SK-N-SH treated with all-trans-retinoic acid at 6 μM for 48 hours (cell line): ENCODE results near the gene VPS50.

Source experiments
- ATAC-seq: fragments of 200-7000 bp; cut with Tn5 transposase; 3 replicates; pipeline ENCODE4 v1.9.1; 2020; ENCODE audit warnings: mild to moderate bottlenecking, moderate library complexity
- ARNTL ChIP-seq: fragments of 450-650 bp; formaldehyde crosslinking; IDR thresholded peaks from 2 replicates; pipeline ENCODE4 v1.5.0; 2020; ENCODE audit warnings: low read depth, mild to moderate bottlenecking, moderate library complexity, borderline replicate concordance
- BACH2 ChIP-seq: fragments of 250-450 bp; sonication (Bioruptor Pico); IDR thresholded peaks from 2 replicates; pipeline ENCODE4 v1.9.0; 2021; ENCODE audit warnings: mild to moderate bottlenecking, borderline replicate concordance
- CREB5 ChIP-seq: fragments of 250-450 bp; sonication (Bioruptor Pico); IDR thresholded peaks from 2 replicates; pipeline ENCODE4 v1.5.1; 2020; ENCODE audit warnings: low read depth, mild to moderate bottlenecking, moderate library complexity
- CSDC2 ChIP-seq: fragments of 250-450 bp; sonication (Bioruptor Pico); IDR thresholded peaks from 2 replicates; pipeline ENCODE4 v1.5.0; 2020; ENCODE audit warnings: mild to moderate bottlenecking, moderate library complexity
- ESRRG ChIP-seq: fragments of 250-450 bp; sonication (Bioruptor Pico); IDR thresholded peaks from 2 replicates; pipeline ENCODE4 v1.6.1; 2021; ENCODE audit warnings: mild to moderate bottlenecking
- GLIS3 ChIP-seq: fragments of 250-450 bp; sonication (Bioruptor Pico); IDR thresholded peaks from 2 replicates; pipeline ENCODE4 v1.5.0; 2020; ENCODE audit warnings: mild to moderate bottlenecking, moderate library complexity
- ISL1 ChIP-seq: fragments of 250-450 bp; sonication (Bioruptor Pico); IDR thresholded peaks from 2 replicates; pipeline ENCODE4 v2.1.2; 2022; ENCODE audit warnings: mild to moderate bottlenecking, moderate library complexity
- PATZ1 ChIP-seq: fragments of 250-450 bp; sonication (Bioruptor Pico); IDR thresholded peaks from 2 replicates; pipeline ENCODE4 v1.8.0; 2020; ENCODE audit warnings: mild to moderate bottlenecking, moderate library complexity, borderline replicate concordance
- PPARA ChIP-seq: fragments of 250-450 bp; sonication (Bioruptor Pico); IDR thresholded peaks from 2 replicates; pipeline ENCODE4 v1.5.0; 2020; ENCODE audit warnings: mild to moderate bottlenecking, borderline replicate concordance
- RARB ChIP-seq: fragments of 250-450 bp; sonication (Bioruptor Pico); IDR thresholded peaks from 2 replicates; pipeline ENCODE4 v1.8.0; 2021; ENCODE audit warnings: mild to moderate bottlenecking, moderate library complexity
- TCF4 ChIP-seq: fragments of 250-450 bp; sonication (Bioruptor Pico); IDR thresholded peaks from 2 replicates; pipeline ENCODE4 v1.8.0; 2021; ENCODE audit warnings: mild to moderate bottlenecking, moderate library complexity, borderline replicate concordance
- TOX ChIP-seq: fragments of 250-450 bp; sonication (Bioruptor Pico); IDR thresholded peaks from 2 replicates; pipeline ENCODE4 v1.8.0; 2021; ENCODE audit warnings: mild to moderate bottlenecking, moderate library complexity, borderline replicate concordance
- TSHZ2 ChIP-seq: fragments of 250-450 bp; sonication (Bioruptor Pico); IDR thresholded peaks from 2 replicates; pipeline ENCODE4 v1.5.0; 2020; ENCODE audit warnings: mild to moderate bottlenecking, moderate library complexity
- ZFP3 ChIP-seq: fragments of 250-450 bp; sonication (Bioruptor Pico); IDR thresholded peaks from 2 replicates; pipeline ENCODE4 v1.5.0; 2020; ENCODE audit warnings: mild to moderate bottlenecking, moderate library complexity
- ZFP30 ChIP-seq: fragments of 450-650 bp; formaldehyde crosslinking; IDR thresholded peaks from 2 replicates; pipeline ENCODE4 v1.5.0; 2022; ENCODE audit warnings: mild to moderate bottlenecking, moderate library complexity
- ZNF565 ChIP-seq: fragments of 450-650 bp; formaldehyde crosslinking; conservative IDR thresholded peaks from 2 replicates; pipeline ENCODE4 v1.5.0; 2020; ENCODE audit warnings: low read depth, mild to moderate bottlenecking, moderate library complexity
- ZNF70 ChIP-seq: fragments of 450-650 bp; formaldehyde crosslinking; IDR thresholded peaks from 2 replicates; pipeline ENCODE4 v1.5.0; 2020; ENCODE audit warnings: mild to moderate bottlenecking, moderate library complexity
- TF ChIP-seq, protein P1 (sequence below): fragments of 250-450 bp; sonication (Bioruptor Pico); IDR thresholded peaks from 2 replicates; pipeline ENCODE4 v1.5.1; 2021; ENCODE audit warnings: mild to moderate bottlenecking, moderate library complexity

Gene VPS50

GRCh38 chr7:93359520-93360198 lies 127.5 kb downstream of the VPS50 start:
- ATAC-seq = no peak
- no peak for TF ChIP-seq ZFP30 (CRISPR knock-in tag)
- TF ChIP-seq TCF4 (CRISPR knock-in tag) = no peak
- no peak for TF ChIP-seq CSDC2 (CRISPR knock-in tag)
- TF ChIP-seq ARNTL = no peak
- TF ChIP-seq ZNF565 = no peak
- TF ChIP-seq PATZ1 (CRISPR knock-in tag) = no peak
- no peak for TF ChIP-seq ISL1

DNA sequence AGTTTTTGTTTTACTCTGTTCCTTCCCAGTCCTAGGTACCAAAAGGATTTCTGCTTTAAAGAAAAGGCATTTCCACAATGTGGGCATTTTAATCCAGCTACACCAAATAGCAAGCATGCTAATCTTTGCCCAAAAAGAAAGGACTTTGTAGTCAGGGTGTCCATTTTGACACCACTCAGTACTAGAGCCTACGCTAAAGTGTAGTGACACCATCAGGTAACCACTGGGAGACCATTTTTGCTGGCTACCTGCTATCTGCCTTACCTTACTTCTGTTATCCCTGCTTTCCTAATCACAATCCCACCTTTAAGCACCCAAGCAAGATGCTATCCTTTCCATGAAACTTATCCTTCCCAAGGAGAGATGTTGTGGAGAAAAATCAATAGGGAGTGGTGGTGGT lies 129.7 kb downstream of the VPS50 start:
- TF ChIP-seq ESRRG (CRISPR knock-in tag) (no peak), RARB (CRISPR knock-in tag) (no peak), TOX (CRISPR knock-in tag) (no peak), PATZ1 (CRISPR knock-in tag) (no peak), ZNF70 (no peak)
- ATAC-seq = no peak

- TF ChIP-seq TSHZ2 (CRISPR knock-in tag) = no peak
- TF ChIP-seq ISL1 = no peak
- no peak for TF ChIP-seq CREB5 (CRISPR knock-in tag)
- TF ChIP-seq RARB (CRISPR knock-in tag) = no peak
- TF ChIP-seq, all 23 proteins: peak for 0
- ATAC-seq = no peak
These were observed 132.6 kb downstream of the VPS50 start for GRCh38 chr7:93364806-93365205.

GRCh38 chr7:93365341-93365740 lies 133.2 kb downstream of the VPS50 start:
- ATAC-seq = no peak
- TF ChIP-seq ISL1 (peak; percentile 41), RARB (CRISPR knock-in tag) (no peak), PATZ1 (CRISPR knock-in tag) (no peak)
- TF ChIP-seq, all 23 proteins: peak for 1

DNA sequence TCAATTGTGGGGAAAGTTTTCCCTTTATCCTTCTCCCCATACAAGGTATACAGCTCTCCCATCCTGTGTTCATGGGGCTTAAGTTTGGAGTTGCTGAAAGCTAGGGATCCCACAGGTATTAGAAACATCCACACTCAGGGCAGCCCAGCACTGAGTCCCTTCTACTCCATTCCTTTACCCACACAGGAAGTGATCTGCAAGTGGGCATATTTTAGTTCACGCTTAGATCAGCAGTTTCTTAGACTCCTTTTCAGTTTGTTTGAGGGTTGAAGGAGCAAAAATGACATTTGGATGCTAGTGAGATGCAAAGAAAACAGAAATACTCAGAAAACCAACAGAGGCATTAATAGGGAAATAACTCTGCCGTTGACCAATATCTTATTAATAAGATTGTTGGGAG lies 134.7 kb downstream of the VPS50 start:
- ATAC-seq = no peak
- TF ChIP-seq TSHZ2 (CRISPR knock-in tag) = no peak
- TF ChIP-seq TCF4 (CRISPR knock-in tag) = no peak
- no peak for TF ChIP-seq PPARA
- TF ChIP-seq ZFP3 = no peak
- TF ChIP-seq, protein P1, sequence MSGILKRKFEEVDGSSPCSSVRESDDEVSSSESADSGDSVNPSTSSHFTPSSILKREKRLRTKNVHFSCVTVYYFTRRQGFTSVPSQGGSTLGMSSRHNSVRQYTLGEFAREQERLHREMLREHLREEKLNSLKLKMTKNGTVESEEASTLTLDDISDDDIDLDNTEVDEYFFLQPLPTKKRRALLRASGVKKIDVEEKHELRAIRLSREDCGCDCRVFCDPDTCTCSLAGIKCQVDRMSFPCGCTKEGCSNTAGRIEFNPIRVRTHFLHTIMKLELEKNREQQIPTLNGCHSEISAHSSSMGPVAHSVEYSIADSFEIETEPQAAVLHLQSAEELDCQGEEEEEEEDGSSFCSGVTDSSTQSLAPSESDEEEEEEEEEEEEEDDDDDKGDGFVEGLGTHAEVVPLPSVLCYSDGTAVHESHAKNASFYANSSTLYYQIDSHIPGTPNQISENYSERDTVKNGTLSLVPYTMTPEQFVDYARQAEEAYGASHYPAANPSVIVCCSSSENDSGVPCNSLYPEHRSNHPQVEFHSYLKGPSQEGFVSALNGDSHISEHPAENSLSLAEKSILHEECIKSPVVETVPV (CRISPR knock-in tag) = no peak
- TF ChIP-seq GLIS3 (CRISPR knock-in tag) = no peak
- TF ChIP-seq CSDC2 (CRISPR knock-in tag) = no peak
- TF ChIP-seq BACH2 (CRISPR knock-in tag) = no peak
- no peak for TF ChIP-seq ESRRG (CRISPR knock-in tag)
